ENCODE data around the gene FOXL3. TPM values are rescaled to one million over a fixed set of nuclear protein-coding genes. Genes with fewer than 3 reads are reported as not detected.

Gene FOXL3
- total RNA-seq, 1 experiment from 2014 or later: not detected

- Histone ChIP-seq H3K27me3 (peaks cover 43% of the 10 kb centered on the region), H3K36me3 (no peaks in the 10 kb centered on the region), H3K4me3 (no peak overlapping the region), H3K9me3 (peaks cover 14% of the 10 kb centered on the region)
- no peak for DNase-seq
Observed at GRCh38 chr7:318878-319661, 29.1 kb downstream of the FOXL3 start.

GRCh38 chr7:320297-320696, 30.3 kb downstream of the FOXL3 start:
- no peak for DNase-seq
- no peaks in the 10 kb centered on the region for H3K36me3 ChIP-seq
- no peak overlapping the region for H3K4me3 ChIP-seq
- H3K9me3 ChIP-seq: peaks cover 14% of the 10 kb centered on the region
- H3K27me3 ChIP-seq: peaks cover 30% of the 10 kb centered on the region

GRCh38 chr7:322111-322671, 32.2 kb downstream of the FOXL3 start:
- Histone ChIP-seq H3K27me3 (peaks cover 14% of the 10 kb centered on the region), H3K9me3 (no peaks in the 10 kb centered on the region), H3K36me3 (no peaks in the 10 kb centered on the region), H3K4me3 (no peak overlapping the region)
- DNase-seq: peak; percentile 37

- DNase-seq: no peak
- H3K9me3 ChIP-seq: no peaks in the 10 kb centered on the region
- peaks cover 8% of the 10 kb centered on the region for H3K27me3 ChIP-seq
- no peaks in the 10 kb centered on the region for H3K36me3 ChIP-seq
- H3K4me3 ChIP-seq: no peak overlapping the region
Observed at GRCh38 chr7:322708-323111, 32.7 kb downstream of the FOXL3 start.

GRCh38 chr7:323410-323809, 33.4 kb downstream of the FOXL3 start:
- H3K36me3 ChIP-seq: no peaks in the 10 kb centered on the region
- DNase-seq: no peak
- no peak overlapping the region for H3K4me3 ChIP-seq
- H3K27me3 ChIP-seq: peaks cover 5% of the 10 kb centered on the region
- no peaks in the 10 kb centered on the region for H3K9me3 ChIP-seq

- H3K9me3 ChIP-seq: no peaks in the 10 kb centered on the region
- peaks cover 5% of the 10 kb centered on the region for H3K27me3 ChIP-seq
- no peak for DNase-seq
- no peak overlapping the region for H3K4me3 ChIP-seq
- no peaks in the 10 kb centered on the region for H3K36me3 ChIP-seq
Observed at GRCh38 chr7:324011-324410, 34.0 kb downstream of the FOXL3 start.

GRCh38 chr7:325051-325798, 35.3 kb downstream of the FOXL3 start:
- Histone ChIP-seq H3K27me3 (peaks cover 2% of the 10 kb centered on the region; the same call in 1 of the 2 replicates), H3K36me3 (no peaks in the 10 kb centered on the region), H3K4me3 (no peak overlapping the region), H3K9me3 (no peaks in the 10 kb centered on the region)
- no peak for DNase-seq

GRCh38 chr7:325811-326210, 35.8 kb downstream of the FOXL3 start:
- H3K36me3 ChIP-seq: no peaks in the 10 kb centered on the region
- H3K4me3 ChIP-seq: no peak overlapping the region
- DNase-seq: no peak
- H3K9me3 ChIP-seq: no peaks in the 10 kb centered on the region
- no peaks in the 10 kb centered on the region for H3K27me3 ChIP-seq

- Histone ChIP-seq H3K4me3 (no peak overlapping the region), H3K9me3 (no peaks in the 10 kb centered on the region), H3K36me3 (no peaks in the 10 kb centered on the region), H3K27me3 (no peaks in the 10 kb centered on the region)
- DNase-seq: no peak
Observed at GRCh38 chr7:326273-326672, 36.3 kb downstream of the FOXL3 start.

- no peak for DNase-seq
- H3K27me3 ChIP-seq: no peaks in the 10 kb centered on the region
- no peak overlapping the region for H3K4me3 ChIP-seq
- no peaks in the 10 kb centered on the region for H3K36me3 ChIP-seq
- H3K9me3 ChIP-seq: no peaks in the 10 kb centered on the region
Observed at GRCh38 chr7:326809-327232, 36.9 kb downstream of the FOXL3 start.

GRCh38 chr7:327233-327931, 37.4 kb downstream of the FOXL3 start:
- DNase-seq: no peak
- Histone ChIP-seq H3K36me3 (no peaks in the 10 kb centered on the region), H3K9me3 (no peaks in the 10 kb centered on the region), H3K27me3 (no peaks in the 10 kb centered on the region), H3K4me3 (no peak overlapping the region)

GRCh38 chr7:327991-328702, 38.2 kb downstream of the FOXL3 start:
- DNase-seq: no peak
- Histone ChIP-seq H3K9me3 (no peaks in the 10 kb centered on the region), H3K27me3 (no peaks in the 10 kb centered on the region)

GRCh38 chr7:329691-330281, 39.8 kb downstream of the FOXL3 start:
- Histone ChIP-seq H3K27me3 (no peaks in the 10 kb centered on the region), H3K36me3 (no peaks in the 10 kb centered on the region), H3K9me3 (no peaks in the 10 kb centered on the region), H3K4me3 (no peak overlapping the region)
- DNase-seq: no peak

More at GRCh38 chr7:327991-328702, 38.2 kb downstream of the FOXL3 start:
- H3K4me3 ChIP-seq: no peak overlapping the region
- no peaks in the 10 kb centered on the region for H3K36me3 ChIP-seq

- Histone ChIP-seq H3K36me3 (no peaks in the 10 kb centered on the region), H3K27me3 (no peaks in the 10 kb centered on the region), H3K9me3 (no peaks in the 10 kb centered on the region), H3K4me3 (no peak overlapping the region)
- DNase-seq: no peak
Observed at GRCh38 chr7:330511-331230, 40.7 kb downstream of the FOXL3 start.

GRCh38 chr7:332020-332517, 42.1 kb downstream of the FOXL3 start:
- DNase-seq: no peak
- no peaks in the 10 kb centered on the region for H3K27me3 ChIP-seq
- H3K4me3 ChIP-seq: no peak overlapping the region
- no peaks in the 10 kb centered on the region for H3K36me3 ChIP-seq
- H3K9me3 ChIP-seq: no peaks in the 10 kb centered on the region
